Astrocyte of the spinal cord (primary cell): ENCODE results near the gene CHADL.

Experiments used
- DNase-seq: peaks from one replicate; pipeline ENCODE4 v3.0.0; 2011; ENCODE audit warnings: low read depth, low spot score
- H3K4me3 ChIP-seq: 2 replicates; pipeline ENCODE4 v1.5.1; 2011; ENCODE audit warnings: low read depth, mild to moderate bottlenecking, low read length, moderate library complexity
- CTCF ChIP-seq: IDR thresholded peaks from 2 replicates; pipeline ENCODE4 v1.5.1; 2012; ENCODE audit warnings: low read depth, mild to moderate bottlenecking, low read length, inconsistent platforms
- in situ Hi-C: cut with HindIII; loops from 2 replicates; pipeline ENCODE4 v1.10.0; 2017; ENCODE audit warnings: low sequenced_read_pairs

The CHADL gene

GRCh38 chr22:41248758-41249157, 8.0 kb upstream of the CHADL start:
- in situ Hi-C loops, result no loop called here
- TF ChIP-seq CTCF, result no peak
- H3K4me3 ChIP-seq, result no peak overlapping the region
- no peak for DNase-seq

GRCh38 chr22:41248314-41248713, 7.6 kb upstream of the CHADL start:
- H3K4me3 ChIP-seq, result no peak overlapping the region
- DNase-seq, result no peak
- no peak for TF ChIP-seq CTCF
- in situ Hi-C loops, result no loop called here

- TF ChIP-seq CTCF, result no peak
- in situ Hi-C loops, result no loop called here
- no peak for DNase-seq
Measured at GRCh38 chr22:41247703-41248102, 7.0 kb upstream of the CHADL start.

GRCh38 chr22:41245917-41246499, 5.3 kb upstream of the CHADL start:
- TF ChIP-seq CTCF, result peak; percentile 2
- H3K4me3 ChIP-seq, result no peak overlapping the region
- in situ Hi-C loops, result no loop called here
- no peak for DNase-seq

More at GRCh38 chr22:41247703-41248102, 7.0 kb upstream of the CHADL start:
- no peak overlapping the region for H3K4me3 ChIP-seq

GRCh38 chr22:41243361-41243760, 2.6 kb upstream of the CHADL start:
- no peak overlapping the region for H3K4me3 ChIP-seq
- TF ChIP-seq CTCF, result no peak
- in situ Hi-C loops, result no loop called here
- no peak for DNase-seq

- H3K4me3 ChIP-seq, result no peak overlapping the region
- DNase-seq, result no peak
- in situ Hi-C loops, result no loop called here
- no peak for TF ChIP-seq CTCF
Measured at GRCh38 chr22:41242396-41243117, 1.8 kb upstream of the CHADL start.
